Liver (tissue), 9 donors: ENCODE measurements around the gene SLC25A46. TPM values are rescaled to one million over a fixed set of nuclear protein-coding genes. Genes with fewer than 3 reads are reported as not detected.

Source experiments
- DNase-seq: peaks from one replicate; pipeline ENCODE4 v3.0.0-alpha.2; 2017; ENCODE audit warnings: low spot score
- H3K27ac ChIP-seq, 2 donors: one replicate each; pipeline ENCODE4 v1.7.0; 2013; ENCODE audit warnings: inconsistent platforms in 2 of 2, low read length in 2 of 2, control low read depth in 1 of 2, low read depth in 1 of 2, mild to moderate bottlenecking in 1 of 2
- H3K27me3 ChIP-seq, 4 donors: one replicate each; pipeline versions ENCODE4 v1.6.1 to v1.7.0; 2013; ENCODE audit warnings: low read length in 3 of 4, inconsistent platforms in 1 of 4, mild to moderate bottlenecking in 1 of 4, moderate library complexity in 1 of 4; ENCODE audit not compliant: control insufficient read depth in 4 of 4, insufficient read depth in 4 of 4
- H3K36me3 ChIP-seq, 4 donors: one replicate each; pipeline versions ENCODE4 v1.6.1 to v1.7.0; 2013; ENCODE audit warnings: low read length in 3 of 4, mild to moderate bottlenecking in 3 of 4, low read depth in 1 of 4, moderate library complexity in 1 of 4; ENCODE audit not compliant: control insufficient read depth in 4 of 4, insufficient read depth in 3 of 4
- H3K4me1 ChIP-seq, 4 donors: one replicate each; pipeline versions ENCODE4 v1.6.1 to v1.7.0; 2013; ENCODE audit warnings: low read length in 3 of 4, mild to moderate bottlenecking in 3 of 4, moderate library complexity in 1 of 4; ENCODE audit not compliant: control insufficient read depth in 4 of 4, insufficient read depth in 4 of 4
- H3K4me3 ChIP-seq, 3 donors: one replicate each; pipeline versions ENCODE4 v1.6.1 to v1.7.0; 2013; ENCODE audit warnings: low read length in 3 of 3, control low read depth in 1 of 3, low read depth in 1 of 3, mild to moderate bottlenecking in 1 of 3
- H3K9ac ChIP-seq, 2 donors: one replicate each; pipeline ENCODE4 v1.7.0; 2013; ENCODE audit warnings: low read length in 2 of 2, mild to moderate bottlenecking in 2 of 2, moderate library complexity in 2 of 2, control low read depth in 1 of 2, low read depth in 1 of 2
- H3K9me3 ChIP-seq, 4 donors: one replicate each; pipeline versions ENCODE4 v1.6.1 to v1.7.0; 2013; ENCODE audit warnings: low read length in 3 of 4; ENCODE audit not compliant: control insufficient read depth in 4 of 4
- CTCF ChIP-seq: fragments of 150-350 bp; IDR thresholded peaks from 2 replicates; pipeline ENCODE4 v1.5.1; 2017; ENCODE audit warnings: improper control_type of control experiment, low read depth, low read length; ENCODE audit not compliant: missing input control
- EGR1 ChIP-seq, 2 donors: IDR thresholded peaks; 2 replicates each; pipeline ENCODE4 v1.6.1; 2016 to 2018; ENCODE audit warnings: antibody characterized with exemption in 2 of 2, low read depth in 2 of 2
- FOXA1 ChIP-seq: IDR thresholded peaks from 2 replicates; pipeline ENCODE4 v1.6.1; 2016; ENCODE audit warnings: antibody characterized with exemption
- FOXA2 ChIP-seq: IDR thresholded peaks from 2 replicates; pipeline ENCODE4 v1.6.1; 2016; ENCODE audit warnings: antibody characterized with exemption
- GABPA ChIP-seq, 2 donors: IDR thresholded peaks in 1 of 2; conservative IDR thresholded peaks in 1 of 2; 2 replicates each; pipeline ENCODE4 v1.6.1; 2016; ENCODE audit warnings: antibody characterized with exemption in 2 of 2, mild to moderate bottlenecking in 1 of 2, moderate library complexity in 1 of 2
- HNF4G ChIP-seq: IDR thresholded peaks from 2 replicates; pipeline ENCODE4 v1.6.1; 2016; ENCODE audit warnings: antibody characterized with exemption
- MAX ChIP-seq: IDR thresholded peaks from 2 replicates; pipeline ENCODE4 v1.6.1; 2016; ENCODE audit warnings: antibody characterized with exemption
- NR2F2 ChIP-seq: IDR thresholded peaks from 2 replicates; pipeline ENCODE4 v1.6.1; 2016; ENCODE audit warnings: antibody characterized with exemption
- RAD21 ChIP-seq, 2 donors: IDR thresholded peaks; 2 replicates each; pipeline ENCODE4 v1.6.1; 2016; ENCODE audit warnings: antibody characterized with exemption in 2 of 2, mild to moderate bottlenecking in 2 of 2
- REST ChIP-seq: IDR thresholded peaks from 2 replicates; pipeline ENCODE4 v1.6.1; 2016; ENCODE audit warnings: antibody characterized with exemption, mild to moderate bottlenecking
- RXRA ChIP-seq, 2 donors: IDR thresholded peaks; 2 replicates each; pipeline ENCODE4 v1.6.1; 2017 to 2018; ENCODE audit warnings: antibody characterized with exemption in 2 of 2, mild to moderate bottlenecking in 1 of 2
- WGBS: extraction: QIAGEN DNeasy Blood & Tissue Kit; methylation state at CpG from one replicate; pipeline ENCODE4 v1.1.7; 2013; 5-methylcytosine and 5-hydroxymethylcytosine counted together
- polyA plus RNA-seq, 2 donors: library from polyadenylated mRNA; stranded (reverse) in 1 of 2; unstranded in 1 of 2; fragments of 200-250 nt in 1 of 2; fragments of >200 nt in 1 of 2; fragmentation: Nextera tagmentation in 1 of 2; extraction: Ambion mirVana in 1 of 2; gene quantifications; one replicate each; pipeline versions ENCODE4 v1.2.1 to v1.2.3, GENCODE V29; 2013 to 2015
- total RNA-seq, 2 donors: library from RNA; depleted of rRNA; stranded (reverse); fragments of >200 nt; gene quantifications; one replicate each; pipeline ENCODE4 v1.2.3, GENCODE V29; 2014
- TF ChIP-seq, protein P1 (sequence below): IDR thresholded peaks from 2 replicates; pipeline ENCODE4 v1.6.1; 2016; ENCODE audit warnings: antibody characterized with exemption
- donor health status: healthy.
- donor health status: healthy.
- donor health status: healthy.
- donor health status: healthy.
- donor health status: healthy.

Gene SLC25A46
- total and polyA plus RNA-seq, 4 donors, result 18.6 to 54.5 (median 30.7) TPM

- H3K4me1 ChIP-seq, result no peaks in the 10 kb centered on the region
- no peaks in the 10 kb centered on the region for H3K27me3 ChIP-seq
- 15% methylated on average over 1 of the region's 1 CpG for WGBS
- H3K9ac ChIP-seq, result no peak overlapping the region
- TF ChIP-seq CTCF (peak; percentile 36), RAD21 (IDR thresholded peaks at IDR 0.05) (peak; percentile 80 to 83), NR2F2 (no peak)
- H3K36me3 ChIP-seq, result no peaks in the 10 kb centered on the region
- H3K27ac ChIP-seq, result no peak overlapping the region
- no peak for DNase-seq
- no peak overlapping the region for H3K4me3 ChIP-seq
- H3K9me3 ChIP-seq, result no peaks in the 10 kb centered on the region
Observed at GRCh38 chr5:110790673-110791072, 51.9 kb downstream of the SLC25A46 start.

DNA sequence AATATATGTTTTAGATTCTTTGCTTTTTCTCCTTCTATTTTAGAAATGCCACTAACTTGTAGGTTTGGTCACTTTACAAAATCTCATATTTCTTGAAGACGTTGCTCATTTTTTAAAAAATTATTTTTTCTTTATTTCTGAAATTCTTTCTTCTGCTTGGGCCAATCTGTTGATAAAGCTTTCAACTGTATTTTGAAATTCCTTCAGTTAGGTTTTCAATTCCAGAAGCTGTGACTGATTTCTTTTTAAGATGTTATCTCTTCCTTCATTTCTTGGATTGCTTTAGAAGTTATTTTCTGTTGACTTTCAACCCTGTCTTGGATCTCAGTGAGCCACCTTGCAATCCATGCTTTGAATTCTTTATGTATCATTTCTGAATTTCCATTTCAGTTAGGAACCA lies 64.2 kb downstream of the SLC25A46 start:
- WGBS, result 47% methylated on average over 1 of the region's 1 CpG
- Histone ChIP-seq H3K27me3 (no peaks in the 10 kb centered on the region), H3K9me3 (peaks cover 0 to 3% (median 0%) of the 10 kb centered on the region in 4 donors), H3K4me1 (no peaks in the 10 kb centered on the region), H3K36me3 (no peaks in the 10 kb centered on the region), H3K9ac (no peak overlapping the region), H3K4me3 (no peak overlapping the region), H3K27ac (no peak overlapping the region)
- DNase-seq, result no peak
- no peak for TF ChIP-seq GABPA (IDR thresholded peaks at IDR 0.05 in 1 of 2, conservative IDR thresholded peaks at IDR 0.05 in 1 of 2)
- TF ChIP-seq RAD21 (IDR thresholded peaks at IDR 0.05), result no peak
- TF ChIP-seq MAX, result no peak
- TF ChIP-seq HNF4G, result no peak
- TF ChIP-seq RXRA (IDR thresholded peaks at IDR 0.05), result no peak
- no peak for TF ChIP-seq FOXA2

GRCh38 chr5:110803467-110804326 lies 64.9 kb downstream of the SLC25A46 start:
- no peak overlapping the region for H3K4me3 ChIP-seq
- H3K4me1 ChIP-seq, result no peaks in the 10 kb centered on the region
- peaks cover 0 to 3% (median 0%) of the 10 kb centered on the region in 4 donors for H3K9me3 ChIP-seq
- 56% methylated on average over 1 of the region's 1 CpG for WGBS
- no peaks in the 10 kb centered on the region for H3K27me3 ChIP-seq
- no peaks in the 10 kb centered on the region for H3K36me3 ChIP-seq
- no peak overlapping the region for H3K27ac ChIP-seq
- TF ChIP-seq, protein P1, sequence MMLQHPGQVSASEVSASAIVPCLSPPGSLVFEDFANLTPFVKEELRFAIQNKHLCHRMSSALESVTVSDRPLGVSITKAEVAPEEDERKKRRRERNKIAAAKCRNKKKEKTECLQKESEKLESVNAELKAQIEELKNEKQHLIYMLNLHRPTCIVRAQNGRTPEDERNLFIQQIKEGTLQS, result no peak
- TF ChIP-seq CTCF (no peak), REST (no peak), NR2F2 (no peak), FOXA1 (no peak), GABPA (IDR thresholded peaks at IDR 0.05 in 1 of 2, conservative IDR thresholded peaks at IDR 0.05 in 1 of 2) (no peak), FOXA2 (no peak), EGR1 (IDR thresholded peaks at IDR 0.05; ENCODE audit: low read depth in 2 of 2) (no peak)
- DNase-seq, result no peak
- no peak overlapping the region for H3K9ac ChIP-seq
